Measurements from ENCODE around the gene UGCG. TPM values are rescaled to one million over a fixed set of nuclear protein-coding genes. Genes with fewer than 3 reads are reported as not detected.

Gene UGCG
- total RNA-seq, 1 experiment from 2014 or later: 46.0 TPM

Small RNAs within 50 kb of the gene (microRNA-seq; reads per million reads assigned to microRNA genes)
- not detected for gene MIR4668 (ENCODE audit: unreplicated experiment)

Other genes starting within 250 kb of the UGCG start
- gene GNG10, start 235.2 kb upstream of the UGCG start, total RNA-seq (2021; ENCODE audit: unreplicated experiment): 40.0 TPM
- gene SHOC1, start 101.9 kb upstream of the UGCG start, total RNA-seq (2021; ENCODE audit: unreplicated experiment): 0.10 TPM